Thyroid gland (tissue), 4 donors: ENCODE results near the gene ZDHHC12. TPM values are rescaled to one million over a fixed set of nuclear protein-coding genes. Genes with fewer than 3 reads are reported as not detected.
A peak's percentile ranks its signal among the peaks of the same experiment; 100 is the strongest.

Experiments
- DNase-seq, 2 donors: peaks; one replicate each; pipeline ENCODE4 v3.0.0-alpha.2; 2019
- H3K27ac ChIP-seq, 3 donors: fragments of 200-600 bp; sonication (generic); 1 replicate in 2 of 3; 2 replicates in 1 of 3; pipeline ENCODE4 v1.5.1; 2016 to 2019; ENCODE audit warnings: mild to moderate bottlenecking in 1 of 3, moderate library complexity in 1 of 3
- H3K27me3 ChIP-seq: fragments of 200-600 bp; sonication (generic); one replicate; pipeline ENCODE4 v1.5.1; 2019
- H3K36me3 ChIP-seq, 2 donors: fragments of 200-600 bp; sonication (generic); one replicate each; pipeline ENCODE4 v1.5.1; 2016 to 2019
- H3K4me1 ChIP-seq, 2 donors: fragments of 200-600 bp; sonication (generic); one replicate each; pipeline ENCODE4 v1.5.1; 2017 to 2019
- H3K4me3 ChIP-seq, 3 donors: fragments of 200-600 bp; sonication (generic); replicated peaks in 1 of 3; 1 replicate in 2 of 3; 2 replicates in 1 of 3; pipeline ENCODE4 v1.5.1; 2016; ENCODE audit warnings: mild to moderate bottlenecking in 1 of 3
- H3K9me3 ChIP-seq: fragments of 200-600 bp; sonication (generic); one replicate; pipeline ENCODE4 v1.5.1; 2017
- POLR2A ChIP-seq, 2 donors: fragments of 450-650 bp; IDR thresholded peaks; one replicate each; pipeline ENCODE4 v1.6.1; 2017; ENCODE audit warnings: antibody characterized with exemption in 2 of 2, mild to moderate bottlenecking in 2 of 2, moderate library complexity in 1 of 2
- whole genome bisulfite sequencing, 2 donors: methylation state at CpG; one replicate each; pipeline ENCODE4 v1.1.5; 2017; 5-methylcytosine and 5-hydroxymethylcytosine counted together
- intact Hi-C: fragments of 100-400 bp; cut with DNase I; formaldehyde crosslinking; loops from one replicate; pipeline ENCODE4 v1.15.1; 2023
- total RNA-seq, 4 donors: library from RNA; depleted of rRNA; stranded (reverse); fragments of >200 nt; gene quantifications; one replicate each; pipeline ENCODE4 v1.2.3, GENCODE V29; 2016
- TF ChIP-seq, protein P1 (sequence below), 6 experiments: fragments of 200-600 bp in 3 of 6; fragments of 450-650 bp in 3 of 6; sonication (generic) in 3 of 6; IDR thresholded peaks; one replicate each; pipeline ENCODE4 v1.5.1; 2016 to 2019; ENCODE audit warnings: antibody characterized with exemption in 6 of 6, mild to moderate bottlenecking in 2 of 6, inconsistent platforms in 1 of 6, moderate library complexity in 1 of 6

ZDHHC12 gene
- total RNA-seq, 4 donors from 2014 or later = 21.2 to 45.7 (median 33.7) TPM

- Histone ChIP-seq H3K27me3 (no peaks in the 10 kb centered on the region), H3K27ac (no peak overlapping the region), H3K4me1 (no peaks in the 10 kb centered on the region), H3K9me3 (no peaks in the 10 kb centered on the region), H3K4me3 (no peak overlapping the region), H3K36me3 (peaks cover 17 to 21% of the 10 kb centered on the region in 2 donors)
- DNase-seq = peak in 1 of 2 donors; percentile 5
- 73 to 80% methylated on average over 18 to 20 of the region's 20 CpGs for WGBS, 2 donors
- intact Hi-C loops = no loop called here
- TF ChIP-seq, protein P1, sequence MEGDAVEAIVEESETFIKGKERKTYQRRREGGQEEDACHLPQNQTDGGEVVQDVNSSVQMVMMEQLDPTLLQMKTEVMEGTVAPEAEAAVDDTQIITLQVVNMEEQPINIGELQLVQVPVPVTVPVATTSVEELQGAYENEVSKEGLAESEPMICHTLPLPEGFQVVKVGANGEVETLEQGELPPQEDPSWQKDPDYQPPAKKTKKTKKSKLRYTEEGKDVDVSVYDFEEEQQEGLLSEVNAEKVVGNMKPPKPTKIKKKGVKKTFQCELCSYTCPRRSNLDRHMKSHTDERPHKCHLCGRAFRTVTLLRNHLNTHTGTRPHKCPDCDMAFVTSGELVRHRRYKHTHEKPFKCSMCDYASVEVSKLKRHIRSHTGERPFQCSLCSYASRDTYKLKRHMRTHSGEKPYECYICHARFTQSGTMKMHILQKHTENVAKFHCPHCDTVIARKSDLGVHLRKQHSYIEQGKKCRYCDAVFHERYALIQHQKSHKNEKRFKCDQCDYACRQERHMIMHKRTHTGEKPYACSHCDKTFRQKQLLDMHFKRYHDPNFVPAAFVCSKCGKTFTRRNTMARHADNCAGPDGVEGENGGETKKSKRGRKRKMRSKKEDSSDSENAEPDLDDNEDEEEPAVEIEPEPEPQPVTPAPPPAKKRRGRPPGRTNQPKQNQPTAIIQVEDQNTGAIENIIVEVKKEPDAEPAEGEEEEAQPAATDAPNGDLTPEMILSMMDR (IDR thresholded peaks at IDR 0.05) = no peak
- TF ChIP-seq POLR2A (IDR thresholded peaks at IDR 0.05) = no peak
Observed at GRCh38 chr9:128742401-128742800, 18.5 kb upstream of the ZDHHC12 start.

DNA sequence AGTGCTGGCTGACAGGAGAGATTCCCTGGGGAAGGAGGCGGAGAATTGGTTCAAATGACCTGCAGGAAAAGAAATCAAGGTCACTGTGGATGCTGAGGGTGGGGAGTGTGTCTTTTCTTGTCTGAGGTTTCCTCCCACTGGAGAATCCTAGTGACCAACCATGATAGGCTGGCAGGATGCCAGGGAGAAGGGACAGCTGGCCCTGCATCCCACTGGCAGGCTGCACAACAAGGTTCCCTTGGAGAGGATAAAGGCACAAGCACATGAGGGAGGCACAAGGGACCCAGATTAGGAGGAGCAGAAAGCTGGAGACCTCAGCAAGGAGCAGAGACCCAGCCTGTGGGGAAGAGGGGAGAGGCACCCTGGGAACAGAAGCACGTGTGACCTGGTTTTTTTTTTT is 11.4 kb upstream of the ZDHHC12 start:
- DNase-seq = no peak
- Histone ChIP-seq H3K27me3 (no peaks in the 10 kb centered on the region), H3K4me1 (no peaks in the 10 kb centered on the region), H3K36me3 (peaks cover 29 to 45% of the 10 kb centered on the region in 2 donors), H3K27ac (no peak overlapping the region), H3K4me3 (no peak overlapping the region), H3K9me3 (no peaks in the 10 kb centered on the region)
- WGBS, 2 donors = 89 to 94% methylated on average over 2 of the region's 2 CpGs
- TF ChIP-seq, protein P1 (IDR thresholded peaks at IDR 0.05) = no peak
- TF ChIP-seq POLR2A (IDR thresholded peaks at IDR 0.05) = no peak
- intact Hi-C loops = no loop called here

GRCh38 chr9:128733256-128733655 is 9.3 kb upstream of the ZDHHC12 start:
- WGBS, 2 donors = 34 to 39% methylated on average over 8 to 9 of the region's 9 CpGs
- Histone ChIP-seq H3K9me3 (no peaks in the 10 kb centered on the region), H3K36me3 (peaks cover 16 to 29% of the 10 kb centered on the region in 2 donors)

GRCh38 chr9:128732576-128732975 is 8.6 kb upstream of the ZDHHC12 start:
- Histone ChIP-seq H3K4me1 (no peaks in the 10 kb centered on the region), H3K36me3 (peaks cover 16 to 29% of the 10 kb centered on the region in 2 donors), H3K27me3 (no peaks in the 10 kb centered on the region), H3K4me3 (no peak overlapping the region), H3K27ac (no peak overlapping the region), H3K9me3 (no peaks in the 10 kb centered on the region)
- TF ChIP-seq POLR2A (IDR thresholded peaks at IDR 0.05) = no peak
- TF ChIP-seq, protein P1 (IDR thresholded peaks at IDR 0.05) = no peak
- intact Hi-C loops = no loop called here
- DNase-seq = no peak
- WGBS, 2 donors = 91 to 96% methylated on average over 13 of the region's 13 CpGs

More at GRCh38 chr9:128733256-128733655, 9.3 kb upstream of the ZDHHC12 start:
- no peaks in the 10 kb centered on the region for H3K27me3 ChIP-seq
- H3K4me1 ChIP-seq = no peaks in the 10 kb centered on the region
- TF ChIP-seq POLR2A (IDR thresholded peaks at IDR 0.05) = no peak
- TF ChIP-seq, protein P1 (IDR thresholded peaks at IDR 0.05) = peak in 5 of 6 experiments; percentile 9 to 70 (median 48)
- H3K4me3 ChIP-seq = no peak overlapping the region
- no peak overlapping the region for H3K27ac ChIP-seq
- intact Hi-C loops = no loop called here
- DNase-seq = peak; percentile 73 to 75

DNA sequence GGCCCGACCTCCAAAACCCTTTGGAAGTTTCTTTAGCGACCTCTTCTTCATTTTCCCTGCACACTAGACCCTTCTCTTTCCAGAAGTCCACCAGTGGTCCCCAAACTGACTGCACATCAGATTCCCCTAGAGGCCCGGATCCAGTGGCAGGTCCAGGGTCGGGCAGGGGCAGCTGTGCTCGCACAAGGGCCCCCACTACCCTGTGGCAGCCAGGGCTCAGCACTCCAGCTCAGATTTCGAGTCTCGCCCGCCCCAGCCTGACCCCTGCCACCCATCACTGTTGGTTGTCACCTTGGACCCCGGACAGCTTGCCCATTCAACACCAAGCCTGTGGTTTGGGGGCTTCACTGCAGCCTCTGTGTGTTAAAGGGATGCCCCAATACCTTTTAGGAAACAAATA is 7.8 kb upstream of the ZDHHC12 start:
- H3K4me3 ChIP-seq = no peak overlapping the region
- 81 to 87% methylated on average over 9 of the region's 9 CpGs for WGBS, 2 donors
- no peaks in the 10 kb centered on the region for H3K27me3 ChIP-seq
- no peaks in the 10 kb centered on the region for H3K9me3 ChIP-seq
- TF ChIP-seq, protein P1 (IDR thresholded peaks at IDR 0.05) = no peak
- no peak for TF ChIP-seq POLR2A (IDR thresholded peaks at IDR 0.05)
- no peak for DNase-seq
- intact Hi-C loops = no loop called here
- no peaks in the 10 kb centered on the region for H3K4me1 ChIP-seq
- peaks cover 16 to 22% of the 10 kb centered on the region in 2 donors for H3K36me3 ChIP-seq
- H3K27ac ChIP-seq = no peak overlapping the region
